GM18873 (cell line): ENCODE results near the gene ADSL.
"Not testable (repeated sequence)": the region's sequence is repeated elsewhere in the genome, so short reads cannot be mapped to it uniquely, and the experiment has no call there.

Source experiments
- ATAC-seq: cut with Tn5 transposase; IDR thresholded peaks from one replicate; pipeline ENCODE4 v1.9.1; 2021; ENCODE audit warnings: mild to moderate bottlenecking, moderate library complexity, moderate number of reproducible peaks; ENCODE audit not compliant: unreplicated experiment, low FRiP score

Gene ADSL

DNA sequence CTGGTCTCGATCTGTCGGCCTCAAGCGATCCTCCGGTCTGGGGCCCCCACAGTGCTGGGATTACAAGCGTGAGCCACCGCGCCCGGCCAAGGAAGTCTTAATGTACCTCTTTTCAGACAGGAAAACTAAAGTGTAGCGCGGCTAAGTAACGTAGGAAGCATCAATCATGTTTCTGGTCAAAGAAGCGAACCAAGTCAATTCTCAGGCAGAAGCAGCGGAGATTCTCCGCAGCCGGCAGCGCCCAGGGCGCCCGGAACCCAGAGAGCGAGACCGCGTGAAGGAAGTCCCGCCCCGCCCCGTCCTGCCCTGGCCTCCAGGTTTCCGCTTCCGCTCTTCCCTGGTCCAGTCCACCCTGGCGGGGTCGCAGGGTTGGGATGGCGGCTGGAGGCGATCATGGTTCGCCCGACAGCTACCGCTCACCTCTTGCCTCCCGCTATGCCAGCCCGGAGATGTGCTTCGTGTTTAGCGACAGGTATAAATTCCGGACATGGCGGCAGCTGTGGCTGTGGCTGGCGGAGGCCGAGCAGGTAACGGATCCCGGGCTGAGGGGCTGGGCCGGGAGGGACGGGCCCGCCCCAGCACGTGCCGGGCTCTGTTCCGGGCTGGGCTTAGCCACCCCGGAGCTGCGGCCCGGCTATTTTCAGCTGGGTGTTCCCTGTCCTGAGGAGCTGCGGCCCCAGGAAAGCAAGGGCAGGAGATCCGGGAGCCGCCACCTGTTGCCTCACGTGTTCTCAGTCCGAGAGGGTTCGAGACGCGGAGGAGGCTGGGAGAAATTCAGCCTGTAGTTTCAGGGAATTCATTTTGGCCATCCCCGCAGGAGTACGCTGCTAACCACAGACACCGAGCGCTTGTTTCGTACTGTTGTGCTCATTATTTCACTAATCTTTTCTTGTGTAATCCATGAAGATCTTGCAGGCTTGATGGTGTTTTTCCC lies at the start of gene ADSL:
Gene ADSL, plus strand, starts transcription at position 316 of the 934 bp plus-strand sequence. Its CDS starts 59 bp downstream, at position 375.
- peak; percentile 70 for ATAC-seq

DNA sequence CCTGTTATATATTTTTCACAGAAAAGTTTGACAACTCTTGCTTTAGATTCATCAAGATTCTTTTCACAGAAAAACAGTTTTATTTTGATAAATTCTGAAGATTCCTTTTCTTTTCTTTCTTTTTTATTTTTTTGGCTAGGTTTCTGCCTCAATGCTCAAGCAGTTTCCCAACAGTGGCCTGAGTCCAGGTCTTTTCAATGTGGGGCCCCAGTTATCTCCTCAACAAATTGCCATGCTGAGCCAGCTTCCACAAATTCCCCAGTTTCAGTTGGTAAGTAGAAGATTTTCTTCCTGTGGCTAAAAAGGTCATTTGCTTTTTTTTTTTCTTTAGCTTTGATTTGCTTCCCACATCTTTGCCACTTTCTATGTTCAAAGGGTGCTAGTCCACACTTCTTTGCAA lies 46.0 kb upstream of the ADSL start:
- ATAC-seq, result no peak

DNA sequence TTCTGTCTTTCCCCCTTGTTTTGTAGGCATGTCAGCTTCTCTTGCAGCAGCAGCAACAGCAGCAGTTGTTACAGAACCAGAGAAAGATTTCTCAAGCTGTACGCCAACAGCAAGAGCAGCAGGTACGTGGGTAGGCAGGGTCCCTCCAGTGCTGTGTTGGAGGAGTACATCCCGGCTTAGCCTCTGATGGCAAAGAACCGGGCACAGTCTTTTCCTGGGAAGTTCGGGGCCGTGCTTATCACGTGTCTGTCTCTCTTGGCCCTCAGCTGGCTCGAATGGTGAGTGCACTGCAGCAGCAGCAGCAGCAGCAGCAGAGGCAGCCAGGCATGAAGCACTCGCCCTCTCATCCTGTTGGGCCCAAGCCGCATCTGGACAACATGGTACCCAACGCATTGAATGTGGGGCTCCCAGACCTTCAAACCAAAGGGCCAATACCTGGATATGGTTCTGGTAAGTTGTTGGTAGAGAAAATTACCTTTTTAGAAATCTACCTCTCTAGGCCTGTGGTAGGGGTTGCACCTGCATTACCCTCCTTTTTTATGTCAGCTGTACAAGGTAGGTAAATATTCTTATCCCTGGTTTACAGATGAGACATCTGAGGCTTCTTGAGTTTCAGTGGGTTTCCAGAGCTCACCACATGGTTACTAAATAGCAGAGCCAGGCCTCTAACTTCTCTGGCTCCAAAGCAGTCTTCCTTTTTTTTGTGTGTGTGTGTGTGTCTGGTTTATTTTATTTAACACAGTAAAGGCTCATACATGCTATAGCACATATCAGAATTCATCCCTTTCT lies 45.2 kb upstream of the ADSL start:
- ATAC-seq, result no peak

DNA sequence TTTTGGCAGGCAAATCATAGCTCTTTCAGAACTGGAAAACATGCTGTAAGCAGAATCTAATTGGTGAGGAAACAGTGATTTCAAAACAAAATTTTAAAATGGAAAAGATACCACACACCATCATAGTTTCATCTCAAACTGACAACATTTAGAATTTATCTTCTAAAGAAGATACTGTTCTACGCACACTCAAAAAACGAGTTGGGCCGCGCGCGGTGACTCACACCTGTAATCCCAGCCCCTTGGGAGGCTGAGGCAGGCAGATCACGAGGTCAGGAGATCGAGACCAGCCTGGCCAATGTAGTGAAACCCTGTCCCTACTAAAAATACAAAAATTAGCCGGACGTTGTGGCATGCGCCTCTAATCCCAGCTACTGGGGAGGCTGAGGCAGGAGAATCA lies 44.2 kb upstream of the ADSL start:
- ATAC-seq, result no peak

DNA sequence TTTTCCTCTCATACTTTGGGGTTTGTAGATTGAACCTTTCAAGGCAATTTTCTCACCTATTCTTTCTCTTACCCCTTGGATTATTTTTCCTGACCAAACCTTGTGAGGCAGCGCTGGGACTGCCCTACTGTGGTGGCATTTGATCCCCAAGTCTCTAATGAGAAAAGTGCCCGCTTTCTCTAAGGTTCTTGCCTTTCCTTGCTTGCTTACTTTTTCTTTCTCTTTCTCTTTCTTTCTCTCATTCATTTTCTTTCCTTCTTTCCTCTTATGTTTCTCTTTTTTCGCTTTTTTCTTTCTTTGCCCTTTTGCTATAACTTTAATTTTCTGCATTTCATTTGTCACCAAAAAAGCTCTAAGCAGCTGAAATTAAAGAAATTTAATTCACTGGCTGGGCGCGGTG lies 40.7 kb upstream of the ADSL start:
- no peak for ATAC-seq

DNA sequence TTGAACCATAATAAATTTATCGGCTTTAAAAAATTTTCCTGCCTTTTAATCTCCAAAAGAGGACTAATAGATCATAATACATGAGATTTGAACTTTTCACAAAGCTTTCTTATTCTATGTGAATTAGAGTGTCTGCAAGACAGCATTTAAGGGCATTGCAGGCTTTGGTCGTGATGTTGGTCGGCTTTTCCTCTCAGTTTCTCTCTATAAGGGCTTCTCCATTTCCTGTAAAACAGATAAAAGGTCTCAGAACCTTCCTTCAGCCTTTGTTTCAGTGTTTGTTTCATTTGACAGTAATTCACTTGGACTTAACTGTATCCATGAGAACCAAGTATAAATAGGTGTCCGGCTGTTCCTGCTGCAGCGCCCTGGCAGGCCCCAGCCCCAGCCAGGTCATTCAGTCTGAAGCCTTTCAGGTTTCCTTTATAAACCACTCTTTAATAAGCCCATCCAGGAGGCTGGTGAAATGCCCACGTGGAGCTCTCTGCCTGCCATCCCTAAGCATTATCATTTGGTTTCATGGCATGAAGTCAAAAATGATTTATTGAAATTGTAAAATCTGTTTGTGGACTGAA lies 37.2 kb upstream of the ADSL start:
- ATAC-seq, result no peak

DNA sequence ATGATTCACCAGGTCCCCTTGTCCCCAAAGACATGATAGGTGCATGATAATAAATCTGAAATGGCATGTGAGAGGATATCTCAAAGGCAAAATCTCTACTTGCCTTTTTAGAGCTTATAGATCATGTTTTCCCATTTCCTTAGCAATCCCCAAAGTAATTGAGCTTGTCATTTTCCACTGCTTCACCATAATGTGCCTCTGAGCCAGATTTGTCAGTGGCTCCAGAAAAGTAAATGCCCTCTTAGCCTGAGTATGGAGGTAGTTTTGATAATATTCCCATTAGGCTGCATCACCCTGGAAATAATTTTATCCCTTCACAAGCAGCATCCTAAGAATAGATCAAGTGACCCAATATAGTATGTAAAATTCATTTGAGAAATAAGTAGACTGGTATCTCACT lies 36.7 kb upstream of the ADSL start:
- no peak for ATAC-seq

DNA sequence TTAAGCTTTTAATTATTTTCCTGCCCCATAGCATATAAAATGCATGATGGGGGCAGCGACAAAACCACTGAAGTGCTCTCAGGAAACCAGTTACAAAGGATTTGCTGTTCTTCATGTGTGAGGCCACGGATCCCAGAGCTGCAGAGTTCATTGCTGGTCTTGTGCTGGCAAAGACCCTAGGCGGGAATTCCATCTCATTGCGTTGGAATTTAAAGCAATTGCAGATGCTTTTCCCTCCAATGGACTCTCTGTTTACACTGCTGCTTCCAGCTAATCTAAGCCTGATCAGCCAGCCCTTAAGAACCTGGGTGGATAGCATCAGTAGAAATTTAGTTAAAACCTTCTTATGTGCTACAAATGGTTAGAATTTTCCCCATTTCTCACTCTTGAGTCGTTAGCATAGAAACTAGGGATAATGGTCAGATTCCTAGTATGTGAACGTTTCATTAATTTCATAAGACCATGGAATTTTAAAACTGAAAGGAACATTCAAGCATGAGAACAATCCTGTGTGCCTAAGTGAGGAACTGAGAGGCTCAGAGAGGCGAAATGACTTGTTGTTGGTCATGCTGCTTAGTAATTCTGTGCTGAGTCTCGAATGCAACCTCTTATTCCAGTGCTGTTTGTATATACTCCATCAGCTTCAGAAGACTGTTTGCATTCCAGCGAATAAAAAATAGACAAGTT lies 36.1 kb upstream of the ADSL start:
- no peak for ATAC-seq

DNA sequence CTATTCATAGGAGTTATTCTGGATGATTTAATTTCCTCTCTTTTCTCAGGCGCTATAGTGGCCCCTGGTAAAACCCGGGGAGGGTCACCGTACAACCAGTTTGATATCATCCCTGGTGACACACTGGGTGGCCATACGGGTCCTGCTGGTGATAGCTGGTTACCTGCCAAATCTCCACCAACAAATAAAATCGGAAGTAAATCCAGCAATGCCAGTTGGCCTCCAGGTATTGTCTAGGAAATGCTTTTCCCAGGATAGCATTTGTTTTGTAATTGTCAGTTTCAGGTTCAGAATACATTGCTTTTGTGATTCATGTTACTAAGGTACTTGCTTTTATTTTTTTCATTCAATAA lies 35.6 kb upstream of the ADSL start:
- no peak for ATAC-seq

DNA sequence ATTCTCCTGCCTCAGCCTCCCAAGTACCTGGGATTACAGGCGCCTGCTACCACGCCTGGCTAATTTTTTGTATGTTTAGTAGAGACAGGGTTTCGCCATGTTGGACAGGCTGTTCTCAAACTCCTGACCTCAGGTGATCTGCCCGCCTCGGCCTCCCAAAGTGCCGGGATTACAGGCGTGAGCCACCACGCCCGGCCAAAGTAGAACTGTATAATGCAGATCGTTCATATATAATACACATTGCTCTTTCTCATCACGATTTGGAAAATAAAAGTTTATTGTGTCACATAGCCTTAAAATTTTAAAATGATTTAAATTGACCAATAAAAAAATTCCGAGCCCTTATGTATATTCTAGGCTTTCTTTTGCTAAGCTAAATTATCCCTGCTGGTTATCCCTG lies 34.7 kb upstream of the ADSL start:
- not testable (repeated sequence) for ATAC-seq

DNA sequence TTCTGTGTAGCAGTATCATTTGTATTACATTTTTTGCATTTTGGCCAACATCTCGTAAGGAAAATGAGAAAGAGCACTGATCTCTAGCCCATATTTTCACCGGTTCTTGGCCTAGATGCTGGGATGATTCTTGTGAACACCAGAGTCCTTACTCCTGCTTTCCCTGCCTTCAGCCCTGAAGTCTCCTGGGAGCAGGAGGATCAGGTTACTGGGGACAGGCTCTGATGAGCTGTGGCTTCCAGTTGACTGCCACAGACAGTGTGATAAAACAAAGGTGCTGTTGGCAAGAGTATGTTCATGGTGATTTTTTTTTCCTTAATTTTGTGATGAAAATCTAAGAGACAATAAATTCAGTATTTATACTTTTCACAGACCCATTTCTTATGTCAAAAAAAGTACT lies 34.2 kb upstream of the ADSL start:
- ATAC-seq, result no peak

DNA sequence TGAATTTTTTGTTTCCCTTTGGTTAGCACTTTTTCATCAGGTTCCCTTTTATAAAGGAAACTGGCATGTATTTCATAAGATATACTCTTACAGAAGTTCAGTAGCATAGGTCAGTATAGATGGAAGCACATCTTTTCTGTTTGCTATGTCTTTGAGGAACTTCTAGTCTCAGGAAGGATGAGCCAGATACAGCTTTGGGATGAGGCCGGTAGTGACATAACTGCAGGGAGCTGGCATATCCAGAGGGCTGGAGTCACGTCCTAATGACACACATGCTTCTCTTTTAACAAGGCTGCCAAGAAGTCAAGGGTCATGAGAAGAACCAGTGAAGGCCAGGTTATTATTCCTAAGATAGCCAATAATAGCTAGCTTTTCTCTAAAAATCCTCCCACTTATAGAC lies 33.3 kb upstream of the ADSL start:
- no peak for ATAC-seq

DNA sequence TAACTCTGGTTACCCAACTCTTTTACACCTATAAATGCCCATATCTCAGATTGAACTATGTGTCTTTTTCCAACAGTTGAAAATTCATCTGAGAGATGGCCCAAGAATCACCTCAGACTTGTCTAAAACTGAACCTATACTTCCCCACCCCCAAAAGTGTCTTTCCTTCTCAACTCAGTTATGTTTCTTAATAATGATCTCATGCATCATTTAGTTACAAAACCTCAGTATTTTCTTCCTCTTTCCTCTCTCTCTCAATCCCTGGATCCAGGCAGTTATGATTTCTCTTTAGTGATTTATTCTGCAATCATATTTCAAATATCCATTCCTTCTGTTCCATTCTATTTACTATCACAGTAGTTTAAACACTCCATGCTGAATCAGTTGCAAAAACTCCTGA lies 32.3 kb upstream of the ADSL start:
- ATAC-seq, result no peak

DNA sequence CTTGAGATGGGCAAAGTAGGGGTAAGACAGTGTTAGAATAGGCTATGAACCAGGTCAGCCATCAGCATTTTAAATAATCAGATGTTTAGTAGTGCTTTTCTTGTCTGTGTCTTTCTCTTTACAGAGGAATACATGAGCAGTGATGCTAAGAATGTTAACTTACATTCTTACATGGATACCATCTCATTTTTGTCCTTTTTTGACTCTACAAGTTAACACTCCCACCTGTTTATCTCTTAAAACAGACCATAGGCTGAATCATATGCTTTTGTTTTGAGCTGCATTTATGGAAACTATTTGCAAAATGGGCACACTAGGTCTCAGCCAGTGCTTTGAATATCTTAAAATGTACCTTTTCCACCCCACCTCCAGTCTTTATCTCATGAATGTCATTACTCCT lies 25.6 kb upstream of the ADSL start:
- no peak for ATAC-seq

DNA sequence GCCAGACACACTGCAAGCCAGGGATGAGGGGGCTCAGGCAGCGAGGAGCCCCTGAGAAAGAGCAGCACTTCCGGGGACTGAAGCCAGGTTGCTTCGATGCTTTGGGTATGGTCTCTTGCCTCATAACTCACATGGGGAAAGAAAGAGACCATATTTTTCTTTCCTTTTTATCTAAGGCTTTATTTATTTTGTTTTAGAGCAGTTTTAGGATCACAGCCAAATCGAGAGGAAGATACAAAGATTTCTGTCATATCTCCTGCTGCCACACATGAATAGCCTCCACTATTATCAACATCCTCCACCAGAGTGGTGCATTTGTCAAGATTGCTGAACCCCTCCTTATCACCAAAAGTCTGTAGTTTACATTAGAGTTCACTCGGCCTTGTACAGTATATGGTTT lies 24.3 kb upstream of the ADSL start:
- no peak for ATAC-seq

DNA sequence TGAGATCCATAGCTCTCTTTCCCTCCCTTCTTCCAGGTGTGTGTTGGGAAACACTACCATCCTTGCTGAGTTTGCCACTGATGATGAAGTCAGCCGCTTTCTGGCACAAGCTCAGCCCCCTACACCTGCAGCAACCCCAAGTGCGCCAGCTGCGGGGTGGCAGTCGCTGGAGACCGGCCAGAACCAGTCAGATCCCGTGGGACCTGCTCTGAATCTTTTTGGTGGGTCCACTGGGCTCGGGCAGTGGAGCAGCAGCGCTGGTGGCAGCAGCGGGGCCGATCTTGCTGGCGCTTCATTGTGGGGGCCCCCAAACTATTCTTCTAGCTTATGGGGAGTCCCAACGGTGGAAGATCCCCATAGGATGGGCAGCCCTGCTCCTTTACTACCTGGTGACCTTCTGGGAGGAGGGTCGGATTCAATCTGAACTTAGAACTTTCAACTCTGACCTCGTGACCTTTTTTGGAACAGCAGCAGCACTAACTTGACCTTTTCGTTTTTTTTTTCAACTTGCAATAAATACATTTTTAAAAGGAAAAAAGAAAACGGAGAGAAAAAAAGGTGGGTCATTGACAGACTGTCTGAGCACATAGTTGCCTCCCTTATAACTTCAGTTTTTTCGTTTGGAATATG lies 23.4 kb upstream of the ADSL start:
- ATAC-seq, result no peak

DNA sequence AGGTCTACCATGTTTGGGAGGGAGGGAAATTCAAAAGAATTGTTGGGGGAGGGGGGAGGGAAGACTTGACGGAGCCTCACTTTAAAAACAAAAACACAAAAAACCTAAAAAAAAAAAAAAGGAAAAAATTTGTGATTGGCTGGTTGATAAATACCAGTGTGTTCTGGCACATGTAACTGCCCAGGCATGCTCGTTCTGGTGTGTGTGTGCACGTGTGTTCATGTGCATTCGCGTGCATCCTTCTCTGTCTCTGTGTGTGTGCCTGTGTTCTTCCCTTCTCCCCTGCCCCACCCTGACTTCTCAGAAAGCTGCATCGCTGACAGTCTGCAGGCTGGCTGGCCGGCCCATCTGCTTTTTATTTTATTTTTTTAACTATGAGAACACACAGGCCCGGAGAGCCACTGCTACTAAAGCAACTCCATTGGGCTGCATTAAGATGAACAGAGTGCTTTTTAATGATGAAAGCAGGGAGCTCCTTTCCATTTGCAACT lies 22.6 kb upstream of the ADSL start:
- no peak for ATAC-seq

DNA sequence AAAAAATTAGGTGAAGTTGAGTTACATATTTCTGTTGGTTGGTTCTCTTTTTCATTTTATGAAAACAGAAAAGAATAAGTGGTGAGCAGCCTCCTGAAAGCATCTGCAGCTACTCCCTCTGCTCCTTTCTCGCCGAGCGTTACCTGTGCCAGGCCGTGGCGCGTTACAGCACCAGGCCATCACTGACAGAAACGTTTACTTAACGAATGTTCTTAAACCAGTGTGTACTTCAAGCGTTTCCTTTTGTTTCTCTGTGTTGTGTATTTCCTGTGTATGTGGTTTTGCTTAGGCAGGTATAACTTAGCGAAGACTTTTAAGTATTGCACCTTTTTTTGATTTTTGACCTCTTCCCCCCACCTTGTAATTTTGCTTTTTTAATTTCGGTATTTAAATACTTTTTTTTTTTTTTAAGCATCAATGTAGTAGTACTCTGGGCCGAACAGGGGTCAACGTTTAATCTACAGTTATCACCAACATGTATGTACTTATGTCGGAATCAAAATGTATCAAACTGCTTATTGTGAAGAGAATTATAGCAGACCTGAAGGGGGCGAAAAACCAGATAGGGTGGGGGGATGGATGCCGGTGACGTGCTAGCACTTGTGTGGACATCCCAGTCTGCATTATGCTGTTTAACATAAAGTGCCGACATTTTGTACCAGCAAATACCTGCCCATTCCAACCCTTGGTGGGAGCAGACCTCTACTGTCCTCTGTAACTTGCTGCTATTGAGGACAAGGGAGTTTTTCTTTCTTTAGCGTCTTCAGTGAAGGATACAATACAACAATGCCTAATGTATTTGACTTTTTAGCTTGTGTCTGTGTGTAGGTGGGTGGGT lies 21.6 kb upstream of the ADSL start:
- no peak for ATAC-seq

DNA sequence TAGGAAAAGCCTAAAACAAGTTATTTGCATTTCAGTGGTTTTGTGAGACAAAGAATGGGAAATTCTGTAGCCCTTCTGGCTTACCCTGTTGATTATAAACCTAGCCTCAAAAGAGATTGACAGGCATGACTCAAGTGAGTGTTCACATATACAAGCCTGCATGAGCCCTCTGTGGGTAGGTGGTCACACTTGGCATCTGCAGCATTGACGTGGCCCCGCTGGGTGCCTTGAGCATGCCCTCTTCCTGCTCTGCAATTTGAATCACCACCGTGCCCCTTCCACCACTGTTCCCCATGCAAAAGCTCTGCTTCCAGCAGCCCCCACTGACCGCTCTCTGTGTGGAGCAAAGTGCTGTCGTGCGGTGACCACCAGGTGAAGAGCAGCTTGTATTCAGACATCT lies 21.0 kb upstream of the ADSL start:
- ATAC-seq, result no peak
